Mucosa of descending colon (tissue), 3 donors: ENCODE results near the gene BECN2. TPM values are rescaled to one million over a fixed set of nuclear protein-coding genes. Genes with fewer than 3 reads are reported as not detected.

ENCODE experiments used
- ATAC-seq: fragments of 200-7000 bp; cut with Tn5 transposase; one replicate; pipeline ENCODE4 v1.9.1; 2020; ENCODE audit warnings: mild to moderate bottlenecking, moderate library complexity
- DNase-seq, 3 donors: peaks; one replicate each; pipeline ENCODE4 v3.0.0-alpha.2; 2020
- H3K36me3 ChIP-seq: fragments of 200-600 bp; one replicate; pipeline ENCODE4 v1.8.0; 2021; ENCODE audit warnings: low read depth, mild to moderate bottlenecking
- H3K4me1 ChIP-seq: fragments of 200-600 bp; one replicate; pipeline ENCODE4 v1.8.0; 2021; ENCODE audit warnings: low read depth, mild to moderate bottlenecking
- H3K4me3 ChIP-seq: fragments of 200-600 bp; one replicate; pipeline ENCODE4 v1.8.0; 2021; ENCODE audit warnings: mild to moderate bottlenecking
- H3K9me3 ChIP-seq: fragments of 200-600 bp; one replicate; pipeline ENCODE4 v1.8.0; 2021; ENCODE audit warnings: mild to moderate bottlenecking
- intact Hi-C, 2 donors: fragments of 100-400 bp; cut with DNase I in 1 of 2; cut with micrococcal nuclease in 1 of 2; formaldehyde crosslinking; loops; one replicate each; pipeline versions ENCODE4 v1.11.0 to v1.11.1; 2022; cut with DNase I, micrococcal nuclease
- total RNA-seq, 3 donors: library from RNA; stranded (reverse); fragmentation: NEBNext Ultra II Directional in 2 of 3; extraction: Animal tissue kit (Norgen Biotek cat#: 25700) in 2 of 3; gene quantifications; one replicate each; pipeline versions ENCODE4 v1.2.1 to v1.2.4, GENCODE V29; 2021 to 2023
- TF ChIP-seq, protein P1 (sequence below): fragments of 200-600 bp; IDR thresholded peaks from one replicate; pipeline ENCODE4 v1.8.0; 2022; ENCODE audit warnings: antibody characterized with exemption, mild to moderate bottlenecking
- donor health status: DM: no; HTN: no; CAD: no; lungs with moderate emphysema.
- donor health status: DM: no; HTN: no; CAD: no.
- donor health status: DM: no; HTN: yes; CAD: no.

Gene BECN2
- total RNA-seq, 3 donors from 2014 or later = not detected

DNA sequence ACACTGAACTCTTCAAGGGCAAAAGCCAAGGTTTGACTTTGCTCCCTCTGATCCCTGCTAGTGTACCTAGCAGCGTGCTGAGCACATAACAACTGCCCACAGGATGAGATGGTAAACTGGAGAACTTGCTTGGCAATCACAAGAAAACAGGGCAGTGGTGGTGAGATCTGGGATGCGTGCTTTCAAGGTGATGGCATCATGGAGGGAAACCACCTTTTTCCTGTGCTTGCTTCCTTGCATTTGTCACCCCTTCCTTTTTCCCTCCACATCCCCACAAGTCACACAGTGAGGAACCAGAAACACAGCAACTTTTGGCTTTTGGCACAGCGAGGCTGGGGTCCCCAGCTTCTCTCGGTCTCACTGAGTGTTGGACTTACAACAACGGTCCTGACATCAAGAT is 31.4 kb upstream of the BECN2 start:
- TF ChIP-seq, protein P1, sequence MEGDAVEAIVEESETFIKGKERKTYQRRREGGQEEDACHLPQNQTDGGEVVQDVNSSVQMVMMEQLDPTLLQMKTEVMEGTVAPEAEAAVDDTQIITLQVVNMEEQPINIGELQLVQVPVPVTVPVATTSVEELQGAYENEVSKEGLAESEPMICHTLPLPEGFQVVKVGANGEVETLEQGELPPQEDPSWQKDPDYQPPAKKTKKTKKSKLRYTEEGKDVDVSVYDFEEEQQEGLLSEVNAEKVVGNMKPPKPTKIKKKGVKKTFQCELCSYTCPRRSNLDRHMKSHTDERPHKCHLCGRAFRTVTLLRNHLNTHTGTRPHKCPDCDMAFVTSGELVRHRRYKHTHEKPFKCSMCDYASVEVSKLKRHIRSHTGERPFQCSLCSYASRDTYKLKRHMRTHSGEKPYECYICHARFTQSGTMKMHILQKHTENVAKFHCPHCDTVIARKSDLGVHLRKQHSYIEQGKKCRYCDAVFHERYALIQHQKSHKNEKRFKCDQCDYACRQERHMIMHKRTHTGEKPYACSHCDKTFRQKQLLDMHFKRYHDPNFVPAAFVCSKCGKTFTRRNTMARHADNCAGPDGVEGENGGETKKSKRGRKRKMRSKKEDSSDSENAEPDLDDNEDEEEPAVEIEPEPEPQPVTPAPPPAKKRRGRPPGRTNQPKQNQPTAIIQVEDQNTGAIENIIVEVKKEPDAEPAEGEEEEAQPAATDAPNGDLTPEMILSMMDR = no peak
- Histone ChIP-seq H3K9me3 (no peaks in the 10 kb centered on the region), H3K36me3 (no peaks in the 10 kb centered on the region), H3K4me3 (no peak overlapping the region), H3K4me1 (no peaks in the 10 kb centered on the region)
- ATAC-seq = no peak
- no peak for DNase-seq
- intact Hi-C loops = no loop called here

GRCh38 chr1:241927321-241927720 is 30.2 kb upstream of the BECN2 start:
- intact Hi-C loops = no loop called here
- ATAC-seq (no peak), DNase-seq (no peak)
- Histone ChIP-seq H3K9me3 (no peaks in the 10 kb centered on the region), H3K4me1 (no peaks in the 10 kb centered on the region), H3K36me3 (no peaks in the 10 kb centered on the region), H3K4me3 (no peak overlapping the region)
- TF ChIP-seq, protein P1 = no peak

- intact Hi-C loops = no loop called here
- Histone ChIP-seq H3K4me1 (no peaks in the 10 kb centered on the region), H3K4me3 (no peak overlapping the region), H3K9me3 (no peaks in the 10 kb centered on the region), H3K36me3 (no peaks in the 10 kb centered on the region)
- TF ChIP-seq, protein P1 = no peak
- DNase-seq (no peak), ATAC-seq (no peak)
Measured at GRCh38 chr1:241932845-241933244, 24.7 kb upstream of the BECN2 start.

- Histone ChIP-seq H3K9me3 (no peaks in the 10 kb centered on the region), H3K4me3 (no peak overlapping the region), H3K36me3 (no peaks in the 10 kb centered on the region), H3K4me1 (no peaks in the 10 kb centered on the region)
- no peak for DNase-seq
- TF ChIP-seq, protein P1 = no peak
- ATAC-seq = no peak
- intact Hi-C loops = no loop called here
Measured at GRCh38 chr1:241934201-241934848, 23.2 kb upstream of the BECN2 start.

DNA sequence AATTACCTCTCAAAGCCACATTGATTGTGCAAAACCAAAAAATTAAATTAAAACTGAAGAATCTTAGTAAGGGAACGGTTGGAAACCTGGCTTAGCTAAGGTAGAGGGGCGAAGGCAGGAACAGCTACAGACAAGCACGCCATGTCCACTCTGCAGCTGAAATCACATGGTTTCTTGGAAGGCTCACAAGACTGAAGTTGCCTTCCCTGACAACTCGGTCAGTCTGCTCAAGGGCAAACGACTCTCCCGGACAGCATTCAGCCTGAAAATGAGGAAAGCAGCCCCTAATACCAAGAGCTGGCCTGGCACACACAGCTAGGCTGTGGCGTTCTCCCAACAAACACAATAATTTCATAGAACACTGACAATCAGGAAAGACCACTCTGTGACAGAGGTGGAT is 22.7 kb upstream of the BECN2 start:
- Histone ChIP-seq H3K4me3 (no peak overlapping the region), H3K4me1 (no peaks in the 10 kb centered on the region), H3K36me3 (no peaks in the 10 kb centered on the region), H3K9me3 (no peaks in the 10 kb centered on the region)
- DNase-seq (no peak), ATAC-seq (no peak)
- TF ChIP-seq, protein P1 = no peak
- intact Hi-C loops = no loop called here

DNA sequence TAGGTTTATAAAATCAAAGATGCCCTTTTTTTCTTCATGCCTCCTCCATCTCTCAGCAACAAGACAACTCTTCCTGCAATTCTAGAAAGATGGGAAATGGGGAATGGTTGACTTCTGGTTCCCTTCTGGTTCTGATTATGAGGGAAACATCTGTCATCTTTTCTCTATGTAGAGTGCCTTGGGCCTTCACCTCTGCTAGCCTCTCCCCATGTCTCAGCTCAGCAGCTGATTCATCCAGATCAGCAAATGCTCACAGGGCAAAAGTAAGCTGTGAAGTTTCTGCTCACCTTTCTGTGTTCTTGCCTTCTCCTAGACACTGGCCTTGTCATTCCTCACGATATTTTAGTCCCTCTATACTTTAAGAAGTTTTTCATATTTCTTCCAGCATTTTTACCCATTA is 17.8 kb upstream of the BECN2 start:
- TF ChIP-seq, protein P1 = no peak
- H3K9me3 ChIP-seq = no peaks in the 10 kb centered on the region
- ATAC-seq = no peak
- H3K4me3 ChIP-seq = no peak overlapping the region
- H3K36me3 ChIP-seq = no peaks in the 10 kb centered on the region
- no peak for DNase-seq
- intact Hi-C loops = no loop called here
- H3K4me1 ChIP-seq = no peaks in the 10 kb centered on the region
